ENCODE data around the gene MFSD1. TPM values are rescaled to one million over a fixed set of nuclear protein-coding genes. Genes with fewer than 3 reads are reported as not detected.

MFSD1 gene
- total RNA-seq (2022; extraction: Qiagen RNA extraction; ENCODE audit: low read depth) = 39.7 to 47.3 TPM (median 45.0 TPM) in 5 replicates

GRCh38 chr3:158801696-158802408 lies at the start of gene MFSD1:
MFSD1 (plus strand) TSS chr3:158802054; CDS start chr3:158802153, 99 bp downstream.

Other genes with a start within 250 kb of the MFSD1 start
- 24.0 to 27.8 TPM (median 26.9 TPM) in 5 replicates for gene MLF1, start 230.9 kb upstream of the MFSD1 start, total RNA-seq (2022; extraction: Qiagen RNA extraction; ENCODE audit: low read depth)
- gene GFM1, start 157.5 kb upstream of the MFSD1 start, total RNA-seq (2022; extraction: Qiagen RNA extraction; ENCODE audit: low read depth) = 36.8 to 64.8 TPM (median 43.3 TPM) in 5 replicates
- gene LXN, start 129.4 kb upstream of the MFSD1 start, total RNA-seq (2022; extraction: Qiagen RNA extraction; ENCODE audit: low read depth) = 57.0 to 72.7 TPM (median 60.2 TPM) in 5 replicates
- 7.6 to 13.8 TPM (median 10.2 TPM) in 5 replicates for gene RARRES1, start 69.6 kb upstream of the MFSD1 start, total RNA-seq (2022; extraction: Qiagen RNA extraction; ENCODE audit: low read depth)